ENCODE results near the gene PECR.

Gene PECR

DNA sequence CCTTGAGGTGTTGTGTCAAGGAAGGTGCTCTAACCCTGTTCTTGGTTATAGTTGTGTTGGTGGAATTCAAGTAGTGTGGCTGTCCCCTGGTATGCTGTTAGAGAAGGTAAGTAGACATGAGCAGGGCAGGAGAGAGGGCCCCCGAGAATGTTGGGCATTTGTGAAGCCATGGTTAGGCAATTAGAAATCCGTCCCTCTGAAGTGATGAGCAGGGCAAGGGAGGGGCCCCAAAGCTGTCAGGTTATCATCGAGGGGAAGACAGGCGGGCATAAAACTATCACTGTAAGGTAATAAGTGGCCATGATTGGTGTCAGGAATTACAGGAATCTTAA lies 32.7 kb upstream of the PECR start:
- Histone ChIP-seq H3K27ac (peak overlapping the region; percentile 100), H3K36me3 (peaks cover 40% of the 10 kb centered on the region), H3K4me1 (ENCODE audit: control insufficient read depth in 1 of 2, insufficient read depth in 1 of 2, low read depth in 1 of 2, low read length in 1 of 2) (peaks cover 69% of the 10 kb centered on the region in 2 experiments), H3K4me3 (ENCODE audit: low read depth in 1 of 2, low read length in 1 of 2) (peak overlapping the region; percentile 67 to 75), H3K9me3 (no peaks in the 10 kb centered on the region), H3K27me3 (no peaks in the 10 kb centered on the region)
- TF ChIP-seq, protein P1, sequence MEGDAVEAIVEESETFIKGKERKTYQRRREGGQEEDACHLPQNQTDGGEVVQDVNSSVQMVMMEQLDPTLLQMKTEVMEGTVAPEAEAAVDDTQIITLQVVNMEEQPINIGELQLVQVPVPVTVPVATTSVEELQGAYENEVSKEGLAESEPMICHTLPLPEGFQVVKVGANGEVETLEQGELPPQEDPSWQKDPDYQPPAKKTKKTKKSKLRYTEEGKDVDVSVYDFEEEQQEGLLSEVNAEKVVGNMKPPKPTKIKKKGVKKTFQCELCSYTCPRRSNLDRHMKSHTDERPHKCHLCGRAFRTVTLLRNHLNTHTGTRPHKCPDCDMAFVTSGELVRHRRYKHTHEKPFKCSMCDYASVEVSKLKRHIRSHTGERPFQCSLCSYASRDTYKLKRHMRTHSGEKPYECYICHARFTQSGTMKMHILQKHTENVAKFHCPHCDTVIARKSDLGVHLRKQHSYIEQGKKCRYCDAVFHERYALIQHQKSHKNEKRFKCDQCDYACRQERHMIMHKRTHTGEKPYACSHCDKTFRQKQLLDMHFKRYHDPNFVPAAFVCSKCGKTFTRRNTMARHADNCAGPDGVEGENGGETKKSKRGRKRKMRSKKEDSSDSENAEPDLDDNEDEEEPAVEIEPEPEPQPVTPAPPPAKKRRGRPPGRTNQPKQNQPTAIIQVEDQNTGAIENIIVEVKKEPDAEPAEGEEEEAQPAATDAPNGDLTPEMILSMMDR (IDR thresholded peaks at IDR 0.05): no peak

DNA sequence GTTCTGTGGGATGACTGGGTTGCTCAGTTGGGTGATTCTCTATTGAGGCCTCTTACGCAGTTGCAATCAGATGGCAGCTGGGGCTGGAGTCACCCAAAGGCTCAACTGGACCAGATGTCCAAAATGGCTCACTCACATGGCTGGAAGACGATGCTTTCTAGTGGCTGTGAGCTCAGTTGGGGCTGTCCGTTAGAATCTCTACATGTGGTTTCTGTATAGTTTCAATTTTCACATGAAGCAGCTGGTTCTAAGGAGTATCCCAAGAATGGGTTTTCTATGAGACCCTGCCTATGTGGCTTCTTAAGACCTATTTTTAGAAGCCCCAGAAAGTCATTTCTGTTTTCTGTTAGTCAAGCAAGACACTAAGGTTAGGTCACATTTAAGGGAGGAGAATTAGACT lies 32.0 kb upstream of the PECR start:
- no peaks in the 10 kb centered on the region for H3K27me3 ChIP-seq
- no peak overlapping the region for H3K4me3 ChIP-seq (ENCODE audit: low read depth in 1 of 2, low read length in 1 of 2)
- H3K4me1 ChIP-seq (ENCODE audit: control insufficient read depth in 1 of 2, insufficient read depth in 1 of 2, low read depth in 1 of 2, low read length in 1 of 2): peaks cover 66 to 67% of the 10 kb centered on the region in 2 experiments
- TF ChIP-seq, protein P1 (IDR thresholded peaks at IDR 0.05): no peak
- H3K9me3 ChIP-seq: no peaks in the 10 kb centered on the region
- H3K27ac ChIP-seq: peak overlapping the region; percentile 100
- H3K36me3 ChIP-seq: peaks cover 32% of the 10 kb centered on the region

DNA sequence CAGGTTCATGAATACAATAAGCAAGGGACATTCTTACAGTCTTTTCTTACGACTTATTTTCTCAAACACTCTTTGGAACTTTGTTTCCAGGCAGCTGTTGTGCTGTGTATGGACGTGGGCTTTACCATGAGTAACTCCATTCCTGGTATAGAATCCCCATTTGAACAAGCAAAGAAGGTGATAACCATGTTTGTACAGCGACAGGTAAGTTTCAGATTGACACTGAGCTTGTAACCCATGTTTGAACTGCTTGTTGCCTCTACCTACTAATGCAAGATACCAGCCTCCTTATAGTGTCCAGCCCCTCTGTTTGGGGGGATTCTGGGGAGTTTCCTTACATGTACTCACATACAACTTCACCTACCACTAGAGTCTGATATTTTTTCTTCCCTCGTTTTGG lies 31.3 kb upstream of the PECR start:
- Histone ChIP-seq H3K4me1 (ENCODE audit: control insufficient read depth in 1 of 2, insufficient read depth in 1 of 2, low read depth in 1 of 2, low read length in 1 of 2) (peaks cover 61 to 64% of the 10 kb centered on the region in 2 experiments), H3K9me3 (no peaks in the 10 kb centered on the region), H3K4me3 (ENCODE audit: low read depth in 1 of 2, low read length in 1 of 2) (no peak overlapping the region), H3K36me3 (peaks cover 28% of the 10 kb centered on the region), H3K27ac (peak overlapping the region; percentile 100), H3K27me3 (no peaks in the 10 kb centered on the region)
- TF ChIP-seq, protein P1 (IDR thresholded peaks at IDR 0.05): no peak

DNA sequence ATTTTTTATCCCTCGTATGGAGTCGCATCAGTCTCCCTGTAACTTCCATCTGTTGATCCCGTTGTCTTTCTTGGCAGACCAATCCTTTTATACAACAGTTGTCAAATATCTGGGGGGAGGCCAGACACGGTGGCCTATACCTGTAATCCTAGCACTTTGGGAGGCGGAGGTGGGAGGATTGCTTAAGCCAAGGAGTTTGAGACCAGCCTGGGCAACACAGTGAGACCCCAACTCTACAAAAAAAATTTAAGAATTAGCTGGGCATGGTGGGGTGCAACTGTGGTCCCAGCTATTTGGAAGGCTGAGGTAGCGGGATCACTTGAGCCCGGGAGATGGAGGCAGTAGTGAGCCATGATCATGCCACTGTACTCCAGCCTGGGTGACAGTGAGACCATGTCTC lies 29.5 kb upstream of the PECR start:
- no peaks in the 10 kb centered on the region for H3K27me3 ChIP-seq
- H3K4me3 ChIP-seq (ENCODE audit: low read depth in 1 of 2, low read length in 1 of 2): no peak overlapping the region
- TF ChIP-seq, protein P1 (IDR thresholded peaks at IDR 0.05): no peak
- peaks cover 28% of the 10 kb centered on the region for H3K36me3 ChIP-seq
- H3K9me3 ChIP-seq: no peaks in the 10 kb centered on the region
- H3K27ac ChIP-seq: peak overlapping the region; percentile 90
- peaks cover 44 to 54% of the 10 kb centered on the region in 2 experiments for H3K4me1 ChIP-seq (ENCODE audit: control insufficient read depth in 1 of 2, insufficient read depth in 1 of 2, low read depth in 1 of 2, low read length in 1 of 2)

DNA sequence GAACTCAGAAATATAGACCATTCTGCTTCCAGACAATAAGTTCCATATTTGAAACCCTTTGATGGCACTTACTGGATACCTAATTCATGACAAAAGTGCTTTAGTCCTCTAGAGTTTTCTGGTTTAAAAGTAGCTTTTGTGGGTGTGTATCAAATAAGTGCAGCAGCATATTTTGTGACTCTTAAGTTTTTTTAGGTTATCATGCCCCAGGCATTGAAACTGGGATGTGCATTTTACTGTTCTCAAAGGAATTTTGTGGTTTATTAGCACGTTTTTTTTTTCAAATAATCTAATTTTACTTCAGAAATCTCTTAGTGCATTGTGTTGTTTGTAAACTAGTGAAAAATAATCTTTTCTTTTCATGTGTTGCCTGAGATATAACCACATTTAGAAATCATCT lies 29.0 kb upstream of the PECR start:
- H3K4me1 ChIP-seq (ENCODE audit: control insufficient read depth in 1 of 2, insufficient read depth in 1 of 2, low read depth in 1 of 2, low read length in 1 of 2): peaks cover 39 to 49% of the 10 kb centered on the region in 2 experiments
- TF ChIP-seq, protein P1 (IDR thresholded peaks at IDR 0.05): no peak

More for the DNA sequence above, 29.0 kb upstream of the PECR start:
- Histone ChIP-seq H3K9me3 (no peaks in the 10 kb centered on the region), H3K36me3 (peaks cover 28% of the 10 kb centered on the region), H3K4me3 (ENCODE audit: low read depth in 1 of 2, low read length in 1 of 2) (peak overlapping the region; percentile 88 to 94), H3K27ac (peak overlapping the region; percentile 90), H3K27me3 (no peaks in the 10 kb centered on the region)

Data from neutrophil (primary cell).